ENCODE data around the gene ACCSL.

ACCSL gene

GRCh38 chr11:44051171-44051570 lies 3.4 kb downstream of the ACCSL start:
- Mint-ChIP-seq H3K4me3 (no peak overlapping the region), H3K9me3 (no peaks in the 10 kb centered on the region), H3K27me3 (peaks cover 21 to 23% of the 10 kb centered on the region in 2 donors), H3K27ac (no peak overlapping the region), H3K4me1 (no peaks in the 10 kb centered on the region), H3K36me3 (no peaks in the 10 kb centered on the region)
- no peak for ATAC-seq (replicated peaks)
- DNase-seq, result no peak

GRCh38 chr11:44057340-44057739 lies 9.6 kb downstream of the ACCSL start:
- H3K36me3 Mint-ChIP-seq, result no peaks in the 10 kb centered on the region
- no peak overlapping the region for H3K4me3 Mint-ChIP-seq
- no peak overlapping the region for H3K27ac Mint-ChIP-seq
- H3K9me3 Mint-ChIP-seq, result no peaks in the 10 kb centered on the region
- peaks cover 0 to 13% of the 10 kb centered on the region in 2 donors for H3K27me3 Mint-ChIP-seq
- ATAC-seq (replicated peaks) (no peak), DNase-seq (no peak)
- no peaks in the 10 kb centered on the region for H3K4me1 Mint-ChIP-seq

GRCh38 chr11:44058275-44058674 lies 10.5 kb downstream of the ACCSL start:
- no peak overlapping the region for H3K27ac Mint-ChIP-seq
- no peak for ATAC-seq (replicated peaks)
- no peaks in the 10 kb centered on the region for H3K9me3 Mint-ChIP-seq
- DNase-seq, result no peak
- H3K4me3 Mint-ChIP-seq, result no peak overlapping the region
- H3K4me1 Mint-ChIP-seq, result no peaks in the 10 kb centered on the region
- no peaks in the 10 kb centered on the region for H3K36me3 Mint-ChIP-seq
- peaks cover 0 to 13% of the 10 kb centered on the region in 2 donors for H3K27me3 Mint-ChIP-seq

- Mint-ChIP-seq H3K9me3 (no peaks in the 10 kb centered on the region), H3K36me3 (peaks cover 3 to 20% of the 10 kb centered on the region in 2 donors), H3K4me3 (peak overlapping the region; percentile 94 to 96), H3K27ac (peak overlapping the region; percentile 97), H3K4me1 (peaks cover 16 to 35% of the 10 kb centered on the region in 2 donors), H3K27me3 (no peaks in the 10 kb centered on the region)
- ATAC-seq (replicated peaks) (no peak), DNase-seq (no peak)
Measured at GRCh38 chr11:44065161-44065661, 17.4 kb downstream of the ACCSL start.

GRCh38 chr11:44065841-44066731 lies 18.3 kb downstream of the ACCSL start, which contains the start of gene ACCS:
ACCS (plus strand) TSS chr11:44066270; CDS start chr11:44067628, 1,358 bp downstream.
- ATAC-seq (replicated peaks) (peak; percentile 95 to 97), DNase-seq (peak; percentile 93)
- Mint-ChIP-seq H3K4me3 (peak within 1 kb of the TSS; percentile 94 to 96), H3K27me3 (no peaks in the 10 kb centered on the region), H3K4me1 (peaks cover 16 to 35% of the 10 kb centered on the region in 2 donors), H3K9me3 (no peaks in the 10 kb centered on the region), H3K27ac (peak within 1 kb of the TSS; percentile 97), H3K36me3 (peaks cover 7 to 25% of the 10 kb centered on the region in 2 donors)

- no peak for ATAC-seq (replicated peaks)
- Mint-ChIP-seq H3K4me3 (peak overlapping the region; percentile 94 to 96), H3K36me3 (peaks cover 7 to 31% of the 10 kb centered on the region in 2 donors), H3K27ac (peak overlapping the region; percentile 97), H3K4me1 (peaks cover 16 to 35% of the 10 kb centered on the region in 2 donors), H3K9me3 (no peaks in the 10 kb centered on the region), H3K27me3 (no peaks in the 10 kb centered on the region)
- DNase-seq, result no peak
Measured at GRCh38 chr11:44066732-44067141, 19.0 kb downstream of the ACCSL start.

GRCh38 chr11:44067266-44067665 lies 19.5 kb downstream of the ACCSL start:
- Mint-ChIP-seq H3K36me3 (peaks cover 7 to 31% of the 10 kb centered on the region in 2 donors), H3K4me3 (peak overlapping the region; percentile 94 to 96), H3K27me3 (no peaks in the 10 kb centered on the region), H3K9me3 (no peaks in the 10 kb centered on the region), H3K4me1 (peaks cover 16 to 35% of the 10 kb centered on the region in 2 donors), H3K27ac (peak overlapping the region; percentile 97)
- DNase-seq (no peak), ATAC-seq (replicated peaks) (no peak)

GRCh38 chr11:44068180-44068579 lies 20.4 kb downstream of the ACCSL start:
- Mint-ChIP-seq H3K9me3 (no peaks in the 10 kb centered on the region), H3K27me3 (no peaks in the 10 kb centered on the region), H3K27ac (no peak overlapping the region), H3K4me1 (peaks cover 16 to 35% of the 10 kb centered on the region in 2 donors), H3K4me3 (no peak overlapping the region), H3K36me3 (peaks cover 7 to 37% of the 10 kb centered on the region in 2 donors)
- DNase-seq (no peak), ATAC-seq (replicated peaks) (no peak)

GRCh38 chr11:44071157-44071556 lies 23.4 kb downstream of the ACCSL start:
- Mint-ChIP-seq H3K4me3 (no peak overlapping the region), H3K27ac (no peak overlapping the region)
- ATAC-seq (replicated peaks), result no peak

GRCh38 chr11:44072757-44073658 lies 25.2 kb downstream of the ACCSL start:
- Mint-ChIP-seq H3K9me3 (no peaks in the 10 kb centered on the region), H3K4me1 (peaks cover 5 to 6% of the 10 kb centered on the region in 2 donors), H3K27me3 (no peaks in the 10 kb centered on the region), H3K27ac (no peak overlapping the region), H3K36me3 (peaks cover 27 to 70% of the 10 kb centered on the region in 2 donors), H3K4me3 (no peak overlapping the region)
- ATAC-seq (replicated peaks), result no peak
- DNase-seq, result no peak

More at GRCh38 chr11:44071157-44071556, 23.4 kb downstream of the ACCSL start:
- Mint-ChIP-seq H3K27me3 (no peaks in the 10 kb centered on the region), H3K4me1 (peaks cover 12 to 19% of the 10 kb centered on the region in 2 donors), H3K36me3 (peaks cover 19 to 58% of the 10 kb centered on the region in 2 donors), H3K9me3 (no peaks in the 10 kb centered on the region)
- DNase-seq, result no peak

- no peaks in the 10 kb centered on the region for H3K27me3 Mint-ChIP-seq
- no peak for DNase-seq
- H3K27ac Mint-ChIP-seq, result no peak overlapping the region
- H3K9me3 Mint-ChIP-seq, result no peaks in the 10 kb centered on the region
- no peak overlapping the region for H3K4me3 Mint-ChIP-seq
- peaks cover 32 to 64% of the 10 kb centered on the region in 2 donors for H3K36me3 Mint-ChIP-seq
- H3K4me1 Mint-ChIP-seq, result no peaks in the 10 kb centered on the region
- no peak for ATAC-seq (replicated peaks)
Measured at GRCh38 chr11:44078794-44079193, 31.0 kb downstream of the ACCSL start.

GRCh38 chr11:44079376-44079775 lies 31.6 kb downstream of the ACCSL start:
- ATAC-seq (replicated peaks) (no peak), DNase-seq (no peak)
- no peaks in the 10 kb centered on the region for H3K27me3 Mint-ChIP-seq
- no peaks in the 10 kb centered on the region for H3K9me3 Mint-ChIP-seq
- H3K4me1 Mint-ChIP-seq, result no peaks in the 10 kb centered on the region
- no peak overlapping the region for H3K27ac Mint-ChIP-seq
- H3K36me3 Mint-ChIP-seq, result peaks cover 37 to 70% of the 10 kb centered on the region in 2 donors
- H3K4me3 Mint-ChIP-seq, result no peak overlapping the region

GRCh38 chr11:44080951-44081350 lies 33.2 kb downstream of the ACCSL start:
- DNase-seq (no peak), ATAC-seq (replicated peaks) (no peak)
- peaks cover 4% of the 10 kb centered on the region in 2 donors for H3K9me3 Mint-ChIP-seq
- no peak overlapping the region for H3K27ac Mint-ChIP-seq
- H3K36me3 Mint-ChIP-seq, result peaks cover 31 to 70% of the 10 kb centered on the region in 2 donors
- no peaks in the 10 kb centered on the region for H3K4me1 Mint-ChIP-seq
- no peaks in the 10 kb centered on the region for H3K27me3 Mint-ChIP-seq
- no peak overlapping the region for H3K4me3 Mint-ChIP-seq

- H3K27me3 Mint-ChIP-seq, result no peaks in the 10 kb centered on the region
- peaks cover 27 to 63% of the 10 kb centered on the region in 2 donors for H3K36me3 Mint-ChIP-seq
- H3K9me3 Mint-ChIP-seq, result peaks cover 4% of the 10 kb centered on the region in 2 donors
- no peaks in the 10 kb centered on the region for H3K4me1 Mint-ChIP-seq
- no peak for DNase-seq
- no peak for ATAC-seq (replicated peaks)
- H3K27ac Mint-ChIP-seq, result no peak overlapping the region
- H3K4me3 Mint-ChIP-seq, result no peak overlapping the region
Measured at GRCh38 chr11:44082645-44083044, 34.9 kb downstream of the ACCSL start.
